ENCODE measurements around the gene ACAP3.
"Not testable (repeated sequence)": the region's sequence is repeated elsewhere in the genome, so short reads cannot be mapped to it uniquely, and the experiment has no call there.

The ACAP3 gene

GRCh38 chr1:1330366-1331067, 22.8 kb upstream of the ACAP3 start:
- no peak for ATAC-seq

GRCh38 chr1:1329304-1330210, 21.8 kb upstream of the ACAP3 start:
- no peak for ATAC-seq

- ATAC-seq, result no peak
Observed at GRCh38 chr1:1328254-1328653, 20.5 kb upstream of the ACAP3 start.

GRCh38 chr1:1327291-1327690, 19.6 kb upstream of the ACAP3 start:
- ATAC-seq, result no peak

GRCh38 chr1:1326075-1326605, 18.4 kb upstream of the ACAP3 start:
- no peak for ATAC-seq

- ATAC-seq, result no peak
Observed at GRCh38 chr1:1325288-1326074, 17.8 kb upstream of the ACAP3 start.

- peak; percentile 85 to 89 for ATAC-seq
Observed at GRCh38 chr1:1324524-1325287, 17.0 kb upstream of the ACAP3 start, which contains the start of the genes CPTP and INTS11. CPTP (plus strand) TSS chr1:1324802; CDS start chr1:1326911, 2,109 bp downstream. INTS11 (minus strand) TSS chr1:1324660; CDS start chr1:1324608, 52 bp downstream.

GRCh38 chr1:1324084-1324523, 16.4 kb upstream of the ACAP3 start:
- peak; percentile 28 to 38 for ATAC-seq

- ATAC-seq, result no peak
Observed at GRCh38 chr1:1322952-1323351, 15.2 kb upstream of the ACAP3 start.

- no peak for ATAC-seq
Observed at GRCh38 chr1:1322418-1322817, 14.7 kb upstream of the ACAP3 start.

- ATAC-seq, result no peak
Observed at GRCh38 chr1:1321477-1321876, 13.7 kb upstream of the ACAP3 start.

- no peak for ATAC-seq
Observed at GRCh38 chr1:1320666-1321448, 13.1 kb upstream of the ACAP3 start.

GRCh38 chr1:1319646-1319941, 11.9 kb upstream of the ACAP3 start:
- ATAC-seq, result no peak

- no peak for ATAC-seq
Observed at GRCh38 chr1:1318777-1319645, 11.3 kb upstream of the ACAP3 start.

- ATAC-seq, result no peak
Observed at GRCh38 chr1:1318131-1318652, 10.5 kb upstream of the ACAP3 start.

- ATAC-seq, result no peak
Observed at GRCh38 chr1:1317420-1317819, 9.7 kb upstream of the ACAP3 start.

GRCh38 chr1:1316199-1316598, 8.5 kb upstream of the ACAP3 start:
- ATAC-seq, result not testable (repeated sequence)

GRCh38 chr1:1315435-1315954, 7.8 kb upstream of the ACAP3 start:
- ATAC-seq, result no peak

- no peak for ATAC-seq
Observed at GRCh38 chr1:1314678-1315335, 7.1 kb upstream of the ACAP3 start.

Measured in activated CD4-positive, CD25-positive, alpha-beta regulatory T cell treated with anti-CD3 and anti-CD28 coated beads, Interleukin-2, amount 50 U/mL, for 24 hours (primary cell).